HepG2 (cell line): ENCODE data around the gene CRIP1. TPM values are rescaled to one million over a fixed set of nuclear protein-coding genes. Genes with fewer than 3 reads are reported as not detected.

Source experiments
- CCAR2 ChIP-seq: fragments of 200-400 bp; formaldehyde crosslinking; optimal IDR thresholded peaks from 2 replicates; pipeline ENCODE3; 2018; ENCODE audit warnings: low read depth, mild to moderate bottlenecking, low read length, moderate library complexity
- HDAC1 ChIP-seq: sonication (generic); formaldehyde crosslinking; IDR thresholded peaks from 2 replicates; pipeline ENCODE4 v1.5.1; 2020; ENCODE audit warnings: mild to moderate bottlenecking, missing genetic modification reagents
- IRF1 ChIP-seq: sonication (generic); formaldehyde crosslinking; IDR thresholded peaks from 2 replicates; pipeline ENCODE4 v1.4.0; 2020; ENCODE audit warnings: low read depth, mild to moderate bottlenecking, missing genetic modification reagents
- ISL2 ChIP-seq: sonication (generic); formaldehyde crosslinking; IDR thresholded peaks from 2 replicates; pipeline ENCODE4 v1.5.0; 2020; ENCODE audit warnings: missing genetic modification reagents
- KLF13 ChIP-seq: sonication (generic); formaldehyde crosslinking; IDR thresholded peaks from 2 replicates; pipeline ENCODE4 v1.4.0; 2020; ENCODE audit warnings: mild to moderate bottlenecking, missing genetic modification reagents
- MED8 ChIP-seq: sonication (generic); formaldehyde crosslinking; IDR thresholded peaks from 2 replicates; pipeline ENCODE4 v1.8.1; 2023; ENCODE audit warnings: mild to moderate bottlenecking, missing genetic modification reagents; ENCODE audit not compliant: insufficient replicate concordance
- NCOR1 ChIP-seq: fragments of 200-600 bp; sonication (generic); IDR thresholded peaks from 2 replicates; pipeline ENCODE4 v1.7.0; 2017; ENCODE audit warnings: antibody characterized with exemption, low read length, borderline replicate concordance
- NFIC ChIP-seq: IDR thresholded peaks from 2 replicates; pipeline ENCODE4 v1.6.1; 2012; ENCODE audit warnings: mild to moderate bottlenecking, low read length, inconsistent platforms
- PTBP1 ChIP-seq: fragments of 200-400 bp; formaldehyde crosslinking; IDR thresholded peaks from 2 replicates; pipeline ENCODE4 v1.6.1; 2018; ENCODE audit warnings: low read length, low read depth; ENCODE audit not compliant: poor library complexity, severe bottlenecking
- SIN3A ChIP-seq: IDR thresholded peaks from 2 replicates; pipeline ENCODE4 v1.6.1; 2011; ENCODE audit warnings: low read depth, mild to moderate bottlenecking, control low read depth, low read length, borderline replicate concordance
- SKI ChIP-seq: fragments of 450-650 bp; IDR thresholded peaks from one replicate; pipeline ENCODE4 v1.6.1; 2018; ENCODE audit warnings: mild to moderate bottlenecking; ENCODE audit not compliant: partially characterized antibody
- SMARCE1 ChIP-seq: fragments of 450-650 bp; IDR thresholded peaks from 2 replicates; pipeline ENCODE4 v1.6.1; 2017; ENCODE audit warnings: borderline replicate concordance
- SP5 ChIP-seq: IDR thresholded peaks from 2 replicates; pipeline ENCODE4 v1.6.1; 2016; ENCODE audit warnings: low read depth, borderline replicate concordance
- TP53 ChIP-seq: sonication (generic); formaldehyde crosslinking; conservative IDR thresholded peaks from 2 replicates; pipeline ENCODE4 v1.4.0; 2020; ENCODE audit warnings: missing genetic modification reagents
- TRIM24 ChIP-seq: sonication (generic); formaldehyde crosslinking; IDR thresholded peaks from 2 replicates; pipeline ENCODE4 v1.8.0; 2022; ENCODE audit warnings: mild to moderate bottlenecking, missing genetic modification reagents
- WIZ ChIP-seq: sonication (generic); formaldehyde crosslinking; IDR thresholded peaks from 2 replicates; pipeline ENCODE4 v1.5.1; 2020; ENCODE audit warnings: mild to moderate bottlenecking, missing genetic modification reagents
- ZBTB20 ChIP-seq: sonication (generic); formaldehyde crosslinking; IDR thresholded peaks from 2 replicates; pipeline ENCODE4 v1.8.1; 2023; ENCODE audit warnings: missing genetic modification reagents, low read depth, mild to moderate bottlenecking, borderline replicate concordance
- ZBTB42 ChIP-seq: sonication (generic); formaldehyde crosslinking; IDR thresholded peaks from 2 replicates; pipeline ENCODE4 v1.5.0; 2020; ENCODE audit warnings: mild to moderate bottlenecking, missing genetic modification reagents
- ZNF552 ChIP-seq: sonication (generic); formaldehyde crosslinking; IDR thresholded peaks from 2 replicates; pipeline ENCODE4 v1.9.0; 2022; ENCODE audit warnings: missing genetic modification reagents, mild to moderate bottlenecking, borderline replicate concordance
- ZNF672 ChIP-seq: sonication (generic); formaldehyde crosslinking; IDR thresholded peaks from 2 replicates; pipeline ENCODE4 v1.8.1; 2022; ENCODE audit warnings: missing genetic modification reagents
- ZNF761 ChIP-seq: sonication (generic); formaldehyde crosslinking; conservative IDR thresholded peaks from 2 replicates; pipeline ENCODE4 v1.4.0; 2020; ENCODE audit warnings: mild to moderate bottlenecking, missing genetic modification reagents
- ZNF768 ChIP-seq: sonication (generic); formaldehyde crosslinking; IDR thresholded peaks from 2 replicates; pipeline ENCODE4 v1.4.0; 2020; ENCODE audit warnings: missing genetic modification reagents
- ZSCAN5A ChIP-seq: sonication (generic); formaldehyde crosslinking; IDR thresholded peaks from 2 replicates; pipeline ENCODE4 v1.8.0; 2022; ENCODE audit warnings: mild to moderate bottlenecking, missing genetic modification reagents, borderline replicate concordance
- polyA plus RNA-seq, 8 experiments: library from polyadenylated mRNA; depleted of rRNA in 3 of 8; stranded (reverse) in 7 of 8; unstranded in 1 of 8; fragments of >200 nt; fragmentation: Illumina TruSeq in 4 of 8; extraction: Trizol in 4 of 8; gene quantifications; 2 replicates each; pipeline versions ENCODE4 v1.2.1 to v1.2.3, GENCODE V29; 2011 to 2016; ENCODE audit warnings: low read depth in 4 of 8, missing spikeins in 1 of 8, mixed read lengths in 1 of 8; ENCODE audit not compliant: insufficient read depth in 1 of 8
- total RNA-seq, 5 experiments: library from RNA; depleted of rRNA; stranded (reverse); fragments of >200 nt; fragmentation: Illumina TruSeq; extraction: Trizol; gene quantifications; 2 replicates each; pipeline ENCODE4 v1.2.3, GENCODE V29; 2016; ENCODE audit warnings: low read depth in 1 of 5
- TF ChIP-seq, protein P1 (sequence below), 2 experiments: IDR thresholded peaks; 2 replicates each; pipeline ENCODE4 v1.6.1; 2011 to 2012; ENCODE audit warnings: low read length in 2 of 2, borderline replicate concordance in 1 of 2, low read depth in 1 of 2, mild to moderate bottlenecking in 1 of 2, moderate library complexity in 1 of 2
- TF ChIP-seq, protein P2 (sequence below): IDR thresholded peaks from 2 replicates; pipeline ENCODE4 v1.6.1; 2016; ENCODE audit warnings: control low read depth

Gene CRIP1
- total and polyA plus RNA-seq, 2 of the 13 experiments (the other 11 are each of a cell fraction or from before 2014, with no cell fraction given): 53.9 to 59.5 TPM

- no peak for TF ChIP-seq TRIM24 (CRISPR knock-in tag)
- TF ChIP-seq ZNF672 (CRISPR knock-in tag): no peak
- no peak for TF ChIP-seq WIZ (CRISPR knock-in tag)
- no peak for TF ChIP-seq ISL2 (CRISPR knock-in tag)
- peak; percentile 84 for TF ChIP-seq SP5 (CRISPR knock-in tag)
- TF ChIP-seq ZBTB20 (CRISPR knock-in tag): no peak
- no peak for TF ChIP-seq PTBP1
- TF ChIP-seq NFIC: no peak
- TF ChIP-seq MED8 (CRISPR knock-in tag): no peak
- no peak for TF ChIP-seq ZBTB42 (CRISPR knock-in tag)
- TF ChIP-seq TP53 (CRISPR knock-in tag): no peak
- no peak for TF ChIP-seq NCOR1
- TF ChIP-seq SKI: no peak
- no peak for TF ChIP-seq HDAC1
- TF ChIP-seq ZSCAN5A (CRISPR knock-in tag): no peak
- TF ChIP-seq ZNF552 (CRISPR knock-in tag): no peak
- no peak for TF ChIP-seq KLF13 (CRISPR knock-in tag)
- no peak for TF ChIP-seq ZNF761 (CRISPR knock-in tag)
- TF ChIP-seq, protein P1, sequence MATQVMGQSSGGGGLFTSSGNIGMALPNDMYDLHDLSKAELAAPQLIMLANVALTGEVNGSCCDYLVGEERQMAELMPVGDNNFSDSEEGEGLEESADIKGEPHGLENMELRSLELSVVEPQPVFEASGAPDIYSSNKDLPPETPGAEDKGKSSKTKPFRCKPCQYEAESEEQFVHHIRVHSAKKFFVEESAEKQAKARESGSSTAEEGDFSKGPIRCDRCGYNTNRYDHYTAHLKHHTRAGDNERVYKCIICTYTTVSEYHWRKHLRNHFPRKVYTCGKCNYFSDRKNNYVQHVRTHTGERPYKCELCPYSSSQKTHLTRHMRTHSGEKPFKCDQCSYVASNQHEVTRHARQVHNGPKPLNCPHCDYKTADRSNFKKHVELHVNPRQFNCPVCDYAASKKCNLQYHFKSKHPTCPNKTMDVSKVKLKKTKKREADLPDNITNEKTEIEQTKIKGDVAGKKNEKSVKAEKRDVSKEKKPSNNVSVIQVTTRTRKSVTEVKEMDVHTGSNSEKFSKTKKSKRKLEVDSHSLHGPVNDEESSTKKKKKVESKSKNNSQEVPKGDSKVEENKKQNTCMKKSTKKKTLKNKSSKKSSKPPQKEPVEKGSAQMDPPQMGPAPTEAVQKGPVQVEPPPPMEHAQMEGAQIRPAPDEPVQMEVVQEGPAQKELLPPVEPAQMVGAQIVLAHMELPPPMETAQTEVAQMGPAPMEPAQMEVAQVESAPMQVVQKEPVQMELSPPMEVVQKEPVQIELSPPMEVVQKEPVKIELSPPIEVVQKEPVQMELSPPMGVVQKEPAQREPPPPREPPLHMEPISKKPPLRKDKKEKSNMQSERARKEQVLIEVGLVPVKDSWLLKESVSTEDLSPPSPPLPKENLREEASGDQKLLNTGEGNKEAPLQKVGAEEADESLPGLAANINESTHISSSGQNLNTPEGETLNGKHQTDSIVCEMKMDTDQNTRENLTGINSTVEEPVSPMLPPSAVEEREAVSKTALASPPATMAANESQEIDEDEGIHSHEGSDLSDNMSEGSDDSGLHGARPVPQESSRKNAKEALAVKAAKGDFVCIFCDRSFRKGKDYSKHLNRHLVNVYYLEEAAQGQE (IDR thresholded peaks at IDR 0.05; ENCODE audit: borderline replicate concordance in 1 of 2, low read depth in 1 of 2, low read length in 2 of 2): no peak
- TF ChIP-seq CCAR2: no peak
- no peak for TF ChIP-seq IRF1 (CRISPR knock-in tag)
- no peak for TF ChIP-seq SMARCE1
- no peak for TF ChIP-seq ZNF768 (CRISPR knock-in tag)
- TF ChIP-seq, protein P2, sequence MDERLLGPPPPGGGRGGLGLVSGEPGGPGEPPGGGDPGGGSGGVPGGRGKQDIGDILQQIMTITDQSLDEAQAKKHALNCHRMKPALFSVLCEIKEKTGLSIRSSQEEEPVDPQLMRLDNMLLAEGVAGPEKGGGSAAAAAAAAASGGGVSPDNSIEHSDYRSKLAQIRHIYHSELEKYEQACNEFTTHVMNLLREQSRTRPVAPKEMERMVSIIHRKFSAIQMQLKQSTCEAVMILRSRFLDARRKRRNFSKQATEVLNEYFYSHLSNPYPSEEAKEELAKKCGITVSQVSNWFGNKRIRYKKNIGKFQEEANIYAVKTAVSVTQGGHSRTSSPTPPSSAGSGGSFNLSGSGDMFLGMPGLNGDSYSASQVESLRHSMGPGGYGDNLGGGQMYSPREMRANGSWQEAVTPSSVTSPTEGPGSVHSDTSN: no peak
- TF ChIP-seq SIN3A: peak; percentile 40; the same call in 1 of the 2 replicates
Measured at GRCh38 chr14:105529569-105530284, 43.0 kb downstream of the CRIP1 start (continued).
